RWPE1 (cell line): ENCODE data around the gene KAZN.

Experiments
- CTCF ChIA-PET: fragments of 350-600 bp; sonication (Branson Sonifier 250); formaldehyde crosslinking; extraction: SDS; loops from one replicate; lab custom pipeline; 2021; lab: Yijun Ruan, JAX
- POLR2A ChIA-PET: fragments of 400-600 bp; formaldehyde crosslinking; extraction: SDS; loops from one replicate; lab custom pipeline; 2020; ENCODE audit warnings: antibody characterized with exemption; ENCODE audit not compliant: low non-redundant PET; lab: Yijun Ruan, JAX
- DNase-seq: peaks from one replicate; pipeline ENCODE4 v3.0.0; 2012; ENCODE audit warnings: low spot score
- H3K27ac ChIP-seq: fragments of 450-650 bp; 2 replicates; pipeline ENCODE4 v1.5.1; 2017
- TF ChIP-seq, protein P1 (sequence below): fragments of 450-650 bp; conservative IDR thresholded peaks from 2 replicates; pipeline ENCODE4 v1.5.1; 2017; ENCODE audit warnings: low read depth, mild to moderate bottlenecking

Gene KAZN

DNA sequence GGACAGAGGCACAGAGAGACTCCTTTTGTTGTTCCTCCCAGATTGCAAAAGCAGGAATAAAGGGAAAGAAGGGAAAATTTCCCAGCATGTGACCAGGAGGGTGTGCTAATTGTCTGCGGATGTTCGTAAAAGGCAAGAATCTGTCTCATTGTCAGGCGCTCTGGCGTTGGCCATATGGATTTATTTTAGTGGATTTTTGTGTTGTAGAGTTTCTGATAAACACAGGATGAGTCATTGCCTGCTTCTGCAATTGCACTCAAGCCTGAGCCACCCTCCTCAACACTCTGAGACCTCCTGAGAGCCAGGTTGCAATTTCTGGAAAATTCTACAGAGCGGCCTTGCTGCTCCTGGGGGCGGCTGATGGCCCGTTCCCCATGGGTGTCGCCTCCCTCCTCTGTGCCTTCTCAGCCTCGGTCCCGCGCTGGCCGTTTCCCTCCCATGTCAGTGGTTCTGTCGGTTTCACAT lies 227.7 kb downstream of the KAZN start:
- TF ChIP-seq, protein P1, sequence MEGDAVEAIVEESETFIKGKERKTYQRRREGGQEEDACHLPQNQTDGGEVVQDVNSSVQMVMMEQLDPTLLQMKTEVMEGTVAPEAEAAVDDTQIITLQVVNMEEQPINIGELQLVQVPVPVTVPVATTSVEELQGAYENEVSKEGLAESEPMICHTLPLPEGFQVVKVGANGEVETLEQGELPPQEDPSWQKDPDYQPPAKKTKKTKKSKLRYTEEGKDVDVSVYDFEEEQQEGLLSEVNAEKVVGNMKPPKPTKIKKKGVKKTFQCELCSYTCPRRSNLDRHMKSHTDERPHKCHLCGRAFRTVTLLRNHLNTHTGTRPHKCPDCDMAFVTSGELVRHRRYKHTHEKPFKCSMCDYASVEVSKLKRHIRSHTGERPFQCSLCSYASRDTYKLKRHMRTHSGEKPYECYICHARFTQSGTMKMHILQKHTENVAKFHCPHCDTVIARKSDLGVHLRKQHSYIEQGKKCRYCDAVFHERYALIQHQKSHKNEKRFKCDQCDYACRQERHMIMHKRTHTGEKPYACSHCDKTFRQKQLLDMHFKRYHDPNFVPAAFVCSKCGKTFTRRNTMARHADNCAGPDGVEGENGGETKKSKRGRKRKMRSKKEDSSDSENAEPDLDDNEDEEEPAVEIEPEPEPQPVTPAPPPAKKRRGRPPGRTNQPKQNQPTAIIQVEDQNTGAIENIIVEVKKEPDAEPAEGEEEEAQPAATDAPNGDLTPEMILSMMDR, result no peak
- DNase-seq, result no peak
- ChIA-PET CTCF (no interaction called here), POLR2A (interaction anchor here (0.6 kb wide), 1 partner anchor 9 kb away, joined by 4 read pairs; no protein-coding TSS in a partner anchor)
- H3K27ac ChIP-seq, result no peak overlapping the region

- DNase-seq, result no peak
- H3K27ac ChIP-seq, result no peak overlapping the region
- TF ChIP-seq, protein P1, result no peak
- POLR2A ChIA-PET, result interaction anchor here (0.6 kb wide), 1 partner anchor 9 kb away, joined by 4 read pairs; no protein-coding TSS in a partner anchor
- CTCF ChIA-PET, result no interaction called here
Measured at GRCh38 chr1:14826731-14827326, 228.3 kb downstream of the KAZN start.

DNA sequence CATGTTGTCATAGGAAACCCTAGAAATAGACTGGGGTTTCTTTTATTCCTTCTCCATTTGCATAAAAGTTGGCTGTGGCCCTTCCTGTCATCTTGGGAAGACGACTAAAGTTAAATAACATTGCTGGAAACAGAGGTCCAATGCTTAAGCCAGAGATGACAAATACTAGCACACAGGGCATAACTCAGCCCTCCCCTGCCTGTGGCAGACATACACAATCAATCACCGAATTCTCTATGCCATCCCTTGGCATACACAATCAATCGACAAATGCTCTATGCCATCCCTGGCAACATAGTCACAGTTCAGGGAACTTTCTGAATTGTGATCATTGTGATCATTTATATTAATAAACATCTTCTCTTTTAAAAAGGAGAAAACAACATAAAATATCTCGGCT lies 229.4 kb downstream of the KAZN start:
- H3K27ac ChIP-seq, result no peak overlapping the region
- DNase-seq, result no peak
- CTCF ChIA-PET, result no interaction called here
- POLR2A ChIA-PET, result no interaction called here
- TF ChIP-seq, protein P1, result no peak

- ChIA-PET CTCF (no interaction called here), POLR2A (no interaction called here)
- H3K27ac ChIP-seq, result no peak overlapping the region
- TF ChIP-seq, protein P1, result no peak
- DNase-seq, result no peak
Measured at GRCh38 chr1:14828665-14829064, 230.2 kb downstream of the KAZN start.

DNA sequence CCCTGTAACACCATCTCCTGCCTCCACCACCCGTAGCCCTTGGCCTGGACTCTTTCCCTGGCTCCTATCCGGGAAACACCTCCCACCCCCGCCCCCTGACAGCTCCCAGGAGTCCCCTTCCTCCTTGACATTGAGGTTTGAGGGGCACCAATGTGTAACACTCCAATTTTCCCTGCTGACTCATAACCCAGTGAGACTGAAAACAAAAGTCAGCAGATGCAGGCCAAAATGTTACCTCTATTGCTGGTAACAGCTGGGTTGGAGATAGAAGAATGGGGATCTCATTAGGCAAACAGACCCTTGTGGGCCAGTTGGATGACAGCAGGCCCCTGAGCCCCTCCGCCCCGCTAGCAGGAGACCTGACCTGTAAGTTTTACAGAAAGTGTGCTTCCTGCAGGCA lies 237.2 kb downstream of the KAZN start:
- POLR2A ChIA-PET, result no interaction called here
- TF ChIP-seq, protein P1, result no peak
- no peak overlapping the region for H3K27ac ChIP-seq
- CTCF ChIA-PET, result interaction anchor here (0.7 kb wide), 1 partner anchor 130 kb away, joined by 3 read pairs; no protein-coding TSS in a partner anchor
- no peak for DNase-seq

DNA sequence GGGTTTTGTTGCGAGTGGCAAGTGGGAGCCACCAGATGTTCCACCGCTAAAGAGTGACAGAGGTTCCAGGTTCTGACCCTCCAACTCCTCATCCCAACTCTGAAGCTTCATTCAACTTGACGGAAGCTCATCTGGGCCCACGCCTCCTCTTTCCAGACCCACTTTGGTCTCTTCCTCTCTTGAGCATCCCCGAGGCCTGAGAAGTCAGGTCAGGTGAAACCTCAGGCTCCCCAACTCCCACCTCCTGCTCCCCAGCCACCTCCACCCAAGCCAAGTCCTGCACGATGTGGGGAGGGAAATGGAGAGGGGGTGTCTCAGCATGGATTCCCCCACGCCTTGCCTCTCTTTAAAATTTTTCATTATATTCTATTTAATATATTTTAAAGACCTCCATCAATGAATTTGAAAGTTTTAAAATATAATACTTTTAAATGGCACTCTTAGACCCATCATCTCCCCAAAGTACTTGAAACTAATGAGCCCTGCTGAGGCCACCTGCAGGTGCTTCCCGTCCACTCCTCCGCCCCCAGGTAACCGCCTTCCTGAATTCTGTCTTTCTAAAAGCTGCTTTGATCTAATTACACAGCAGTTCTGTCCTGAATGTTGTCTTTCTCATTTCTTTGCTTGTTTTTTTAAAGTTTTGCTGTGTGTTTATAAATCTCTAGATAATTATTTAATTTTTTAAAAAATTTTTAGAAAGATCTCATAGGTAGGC lies 238.1 kb downstream of the KAZN start:
- TF ChIP-seq, protein P1, result no peak
- POLR2A ChIA-PET, result no interaction called here
- no peak for DNase-seq
- H3K27ac ChIP-seq, result no peak overlapping the region
- CTCF ChIA-PET, result interaction anchor here (0.6 to 0.7 kb wide), 2 partner anchors 131 to 489 kb away, joined by 3 read pairs; no protein-coding TSS in a partner anchor
